Testis (tissue), 3 donors: ENCODE data around the gene KCNIP1. TPM values are rescaled to one million over a fixed set of nuclear protein-coding genes. Genes with fewer than 3 reads are reported as not detected.

Experiments used
- DNase-seq: peaks from one replicate; pipeline ENCODE4 v3.0.0-alpha.2; 2019
- H3K27ac ChIP-seq, 2 donors: fragments of 200-600 bp; sonication (generic); one replicate each; pipeline ENCODE4 v1.5.1; 2019
- H3K27me3 ChIP-seq: fragments of 200-600 bp; sonication (generic); one replicate; pipeline ENCODE4 v1.5.1; 2019
- H3K36me3 ChIP-seq: fragments of 200-600 bp; sonication (generic); one replicate; pipeline ENCODE4 v1.5.1; 2017; ENCODE audit warnings: low read depth; ENCODE audit errors: missing control alignments
- H3K4me1 ChIP-seq: fragments of 200-600 bp; sonication (generic); one replicate; pipeline ENCODE4 v1.5.1; 2019
- H3K4me3 ChIP-seq, 2 donors: fragments of 200-600 bp; sonication (generic); one replicate each; pipeline ENCODE4 v1.5.1; 2017 to 2019
- H3K9me3 ChIP-seq: fragments of 200-600 bp; sonication (generic); one replicate; pipeline ENCODE4 v1.5.1; 2017
- POLR2A ChIP-seq: fragments of 450-650 bp; IDR thresholded peaks from one replicate; pipeline ENCODE4 v1.6.1; 2017; ENCODE audit warnings: antibody characterized with exemption, mild to moderate bottlenecking, moderate library complexity
- WGBS, 2 donors: methylation state at CpG; one replicate each; pipeline ENCODE4 v1.1.5; 2018; 5-methylcytosine and 5-hydroxymethylcytosine counted together
- intact Hi-C: fragments of 100-400 bp; cut with DNase I; formaldehyde crosslinking; loops from one replicate; pipeline ENCODE4 v1.15.1; 2023; ENCODE audit warnings: low total_unique reads
- polyA plus RNA-seq: library from polyadenylated mRNA; stranded (reverse); fragments of 350-450 nt; fragmentation: Illumina TruSeq; extraction: RNeasy Lipid Tissue Mini Kit (QIAGEN cat#74804); gene quantifications from one replicate; pipeline ENCODE4 v1.2.3, GENCODE V29; 2014; ENCODE audit warnings: low read depth, low replicate concordance; ENCODE audit not compliant: insufficient read depth
- total RNA-seq, 2 donors: library from RNA; depleted of rRNA; stranded (reverse); fragments of >200 nt; gene quantifications; one replicate each; pipeline ENCODE4 v1.2.3, GENCODE V29; 2016
- TF ChIP-seq, protein P1 (sequence below), 3 experiments: fragments of 450-650 bp in 2 of 3; fragments of 200-600 bp in 1 of 3; sonication (generic) in 1 of 3; IDR thresholded peaks; one replicate each; pipeline ENCODE4 v1.5.1; 2016 to 2019; ENCODE audit warnings: antibody characterized with exemption in 3 of 3, mild to moderate bottlenecking in 2 of 3, moderate library complexity in 1 of 3

KCNIP1 gene
- total and polyA plus RNA-seq, 3 donors from 2014 or later = 5.9 to 14.8 (median 13.4) TPM

DNA sequence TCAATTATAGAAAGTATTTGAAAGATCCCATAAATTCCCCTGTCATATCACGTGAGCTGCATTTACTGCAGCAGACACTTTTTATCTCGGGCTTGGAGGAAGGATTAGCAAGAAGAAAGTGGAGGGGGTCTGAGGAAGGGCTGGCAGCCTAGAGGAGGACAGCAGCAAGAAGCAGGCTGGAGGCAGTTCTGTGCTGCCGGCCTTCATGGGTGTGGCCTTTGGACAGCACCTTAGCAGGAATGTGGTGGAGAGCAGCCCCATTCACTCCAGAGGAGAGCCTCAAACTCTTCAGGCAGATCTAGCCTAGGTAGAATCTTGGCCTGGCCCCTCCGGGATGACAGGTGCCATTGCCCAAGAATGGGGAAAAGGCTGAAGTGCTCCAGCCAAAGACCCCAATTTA lies 189.9 kb downstream of the KCNIP1 start:
- H3K27me3 ChIP-seq = no peaks in the 10 kb centered on the region

DNA sequence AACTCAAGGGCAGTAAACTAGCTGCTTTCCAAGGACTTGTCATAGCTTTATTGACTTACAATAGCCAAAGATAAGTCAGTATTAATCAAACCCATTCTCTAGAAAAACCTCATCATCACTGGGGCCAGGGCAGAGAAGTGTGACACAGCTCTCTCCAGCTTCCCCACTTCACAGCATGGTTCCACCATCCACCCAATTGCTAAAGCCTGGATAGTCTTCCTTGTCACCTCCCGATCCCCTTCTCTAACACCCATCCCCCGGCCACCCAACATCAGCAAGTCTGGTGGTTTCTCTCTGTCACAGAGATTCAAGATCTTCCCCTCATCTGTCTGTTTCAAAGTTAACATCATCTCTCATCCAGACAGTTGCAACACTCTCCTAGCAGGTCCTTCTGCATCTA lies 191.1 kb downstream of the KCNIP1 start:
- Histone ChIP-seq H3K27ac (no peak overlapping the region), H3K27me3 (no peaks in the 10 kb centered on the region), H3K36me3 (no peaks in the 10 kb centered on the region), H3K4me1 (no peaks in the 10 kb centered on the region), H3K9me3 (no peaks in the 10 kb centered on the region), H3K4me3 (no peak overlapping the region)
- WGBS, 2 donors = 57 to 70% methylated on average over 2 of the region's 2 CpGs
- intact Hi-C loops = no loop called here
- no peak for DNase-seq
- TF ChIP-seq, protein P1, sequence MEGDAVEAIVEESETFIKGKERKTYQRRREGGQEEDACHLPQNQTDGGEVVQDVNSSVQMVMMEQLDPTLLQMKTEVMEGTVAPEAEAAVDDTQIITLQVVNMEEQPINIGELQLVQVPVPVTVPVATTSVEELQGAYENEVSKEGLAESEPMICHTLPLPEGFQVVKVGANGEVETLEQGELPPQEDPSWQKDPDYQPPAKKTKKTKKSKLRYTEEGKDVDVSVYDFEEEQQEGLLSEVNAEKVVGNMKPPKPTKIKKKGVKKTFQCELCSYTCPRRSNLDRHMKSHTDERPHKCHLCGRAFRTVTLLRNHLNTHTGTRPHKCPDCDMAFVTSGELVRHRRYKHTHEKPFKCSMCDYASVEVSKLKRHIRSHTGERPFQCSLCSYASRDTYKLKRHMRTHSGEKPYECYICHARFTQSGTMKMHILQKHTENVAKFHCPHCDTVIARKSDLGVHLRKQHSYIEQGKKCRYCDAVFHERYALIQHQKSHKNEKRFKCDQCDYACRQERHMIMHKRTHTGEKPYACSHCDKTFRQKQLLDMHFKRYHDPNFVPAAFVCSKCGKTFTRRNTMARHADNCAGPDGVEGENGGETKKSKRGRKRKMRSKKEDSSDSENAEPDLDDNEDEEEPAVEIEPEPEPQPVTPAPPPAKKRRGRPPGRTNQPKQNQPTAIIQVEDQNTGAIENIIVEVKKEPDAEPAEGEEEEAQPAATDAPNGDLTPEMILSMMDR (IDR thresholded peaks at IDR 0.05) = no peak
- TF ChIP-seq POLR2A = no peak

More for the DNA sequence above, 189.9 kb downstream of the KCNIP1 start:
- 66 to 72% methylated on average over 4 of the region's 4 CpGs for WGBS, 2 donors
- no peak for DNase-seq
- H3K4me3 ChIP-seq = no peak overlapping the region
- intact Hi-C loops = no loop called here
- H3K27ac ChIP-seq = no peak overlapping the region
- H3K36me3 ChIP-seq = no peaks in the 10 kb centered on the region
- TF ChIP-seq, protein P1 (IDR thresholded peaks at IDR 0.05) = no peak
- TF ChIP-seq POLR2A = no peak
- H3K4me1 ChIP-seq = no peaks in the 10 kb centered on the region
- no peaks in the 10 kb centered on the region for H3K9me3 ChIP-seq

DNA sequence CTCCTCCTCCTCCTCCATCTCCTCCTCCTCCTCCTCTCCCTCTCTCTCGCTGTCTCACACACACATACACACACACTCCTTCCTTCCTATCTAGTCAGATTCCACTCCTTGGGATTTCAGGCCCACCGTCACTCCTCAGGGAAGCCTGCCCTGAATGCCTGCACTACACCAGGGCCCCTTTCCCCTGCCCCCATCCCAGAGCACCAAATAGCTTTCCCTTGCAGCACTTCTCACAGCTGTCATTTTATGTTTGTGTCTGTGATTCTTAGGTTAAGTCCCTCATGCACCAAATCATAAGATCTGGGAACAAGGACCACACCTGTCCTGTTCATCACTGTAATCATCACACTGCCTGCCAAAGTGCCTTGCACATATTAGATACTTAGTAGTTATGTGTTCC lies 193.2 kb downstream of the KCNIP1 start:
- Histone ChIP-seq H3K4me3 (no peak overlapping the region), H3K36me3 (no peaks in the 10 kb centered on the region), H3K27ac (no peak overlapping the region), H3K27me3 (no peaks in the 10 kb centered on the region), H3K4me1 (no peaks in the 10 kb centered on the region), H3K9me3 (no peaks in the 10 kb centered on the region)
- DNase-seq = no peak
- 70% methylated on average over 2 of the region's 2 CpGs for WGBS, 2 donors
- no peak for TF ChIP-seq POLR2A
- TF ChIP-seq, protein P1 (IDR thresholded peaks at IDR 0.05) = no peak
- intact Hi-C loops = no loop called here

DNA sequence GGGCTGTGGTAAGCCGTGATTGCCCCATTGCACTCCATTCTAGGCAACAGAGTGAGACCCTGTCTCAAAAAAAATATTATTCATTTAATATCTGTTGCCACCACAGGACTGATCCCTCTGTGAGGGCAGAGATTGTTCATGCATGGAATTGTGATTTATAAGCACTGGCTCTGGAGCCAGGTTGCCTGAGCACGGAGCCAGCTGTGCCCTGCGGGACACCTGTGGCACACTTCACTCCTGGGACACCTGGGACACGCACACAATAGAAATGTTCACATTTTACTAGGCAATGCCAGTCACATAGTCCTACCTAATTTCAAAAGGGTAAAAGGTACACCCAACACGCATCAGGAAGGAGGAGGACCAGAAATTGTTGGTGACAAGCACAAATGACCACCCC lies 196.7 kb downstream of the KCNIP1 start:
- no peaks in the 10 kb centered on the region for H3K27me3 ChIP-seq
- no peak overlapping the region for H3K27ac ChIP-seq
- 92 to 94% methylated on average over 5 of the region's 5 CpGs for WGBS, 2 donors
- H3K4me3 ChIP-seq = no peak overlapping the region
- H3K36me3 ChIP-seq = no peaks in the 10 kb centered on the region
- no peaks in the 10 kb centered on the region for H3K9me3 ChIP-seq
- H3K4me1 ChIP-seq = no peaks in the 10 kb centered on the region
- intact Hi-C loops = no loop called here
- no peak for DNase-seq
- TF ChIP-seq, protein P1 (IDR thresholded peaks at IDR 0.05) = no peak
- no peak for TF ChIP-seq POLR2A

DNA sequence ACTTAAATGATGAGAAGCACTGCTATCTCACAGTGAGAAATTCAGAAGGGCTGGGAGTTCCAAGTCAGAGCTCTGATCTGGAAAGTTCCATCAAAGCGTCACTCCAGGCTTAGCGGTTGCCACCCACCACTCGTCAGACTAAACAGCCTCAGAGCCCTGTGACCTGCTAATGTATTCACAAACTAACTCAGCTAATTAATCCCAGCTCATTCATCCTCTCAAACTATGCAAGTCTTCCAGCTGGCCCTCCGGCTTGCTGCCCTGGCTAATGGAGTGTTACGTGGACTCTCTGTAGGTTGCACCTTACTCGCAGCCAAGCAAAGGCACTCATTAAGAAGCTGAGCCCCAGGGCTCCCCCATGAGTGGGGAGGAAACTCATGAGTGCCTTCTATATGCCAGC lies 197.5 kb downstream of the KCNIP1 start:
- DNase-seq = no peak
- TF ChIP-seq, protein P1 (IDR thresholded peaks at IDR 0.05) = no peak
- no peak for TF ChIP-seq POLR2A
- no peaks in the 10 kb centered on the region for H3K36me3 ChIP-seq
- intact Hi-C loops = no loop called here
- H3K4me1 ChIP-seq = no peaks in the 10 kb centered on the region
- H3K4me3 ChIP-seq = no peak overlapping the region
- WGBS, 2 donors = 86 to 88% methylated on average over 4 to 6 of the region's 6 CpGs
- no peaks in the 10 kb centered on the region for H3K9me3 ChIP-seq
- no peaks in the 10 kb centered on the region for H3K27me3 ChIP-seq
- H3K27ac ChIP-seq = no peak overlapping the region
